Measurements from ENCODE around the gene RNF115.
"Not testable (repeated sequence)": the region's sequence is repeated elsewhere in the genome, so short reads cannot be mapped to it uniquely, and the experiment has no call there.

Gene RNF115

GRCh38 chr1:145730467-145730866 is 93.4 kb downstream of the RNF115 start:
- no peak for DNase-seq

- peak; percentile 78 for DNase-seq
Measured at GRCh38 chr1:145729666-145730436, 94.0 kb downstream of the RNF115 start.

GRCh38 chr1:145729196-145729595 is 94.7 kb downstream of the RNF115 start:
- peak; percentile 42 for DNase-seq

- not testable (repeated sequence) for DNase-seq
Measured at GRCh38 chr1:145726193-145726592, 97.7 kb downstream of the RNF115 start.

GRCh38 chr1:145720878-145721671 is 102.8 kb downstream of the RNF115 start:
- peak; percentile 61 for DNase-seq

GRCh38 chr1:145720556-145720877 is 103.4 kb downstream of the RNF115 start:
- DNase-seq: peak; percentile 84

- DNase-seq: no peak
Measured at GRCh38 chr1:145719230-145720079, 104.4 kb downstream of the RNF115 start, which contains the start of gene CD160. Gene CD160, plus strand, starts transcription at chr1:145719499. Its CDS starts 8,829 bp downstream, at chr1:145728328.

GRCh38 chr1:145718465-145718864 is 105.4 kb downstream of the RNF115 start:
- not testable (repeated sequence) for DNase-seq

GRCh38 chr1:145717833-145718232 is 106.1 kb downstream of the RNF115 start:
- DNase-seq: no peak

- DNase-seq: no peak
Measured at GRCh38 chr1:145716641-145717345, 107.1 kb downstream of the RNF115 start.

- DNase-seq: no peak
Measured at GRCh38 chr1:145714524-145715111, 109.3 kb downstream of the RNF115 start.

- DNase-seq: no peak
Measured at GRCh38 chr1:145711213-145711651, 112.7 kb downstream of the RNF115 start.

- no peak for DNase-seq
Measured at GRCh38 chr1:145710291-145711027, 113.4 kb downstream of the RNF115 start.

- DNase-seq: no peak
Measured at GRCh38 chr1:145708063-145708462, 115.8 kb downstream of the RNF115 start.

- DNase-seq: no peak
Measured at GRCh38 chr1:145707183-145707867, 116.6 kb downstream of the RNF115 start, which contains the start of gene PDZK1. Gene PDZK1, minus strand, starts transcription at chr1:145707368. Its CDS starts 19,347 bp downstream, at chr1:145688021.

GRCh38 chr1:145706086-145706664 is 117.7 kb downstream of the RNF115 start:
- peak; percentile 63 for DNase-seq

GRCh38 chr1:145705622-145706021 is 118.3 kb downstream of the RNF115 start:
- DNase-seq: no peak

GRCh38 chr1:145702826-145703225 is 121.1 kb downstream of the RNF115 start:
- no peak for DNase-seq

- no peak for DNase-seq
Measured at GRCh38 chr1:145702052-145702451, 121.8 kb downstream of the RNF115 start.

Measured in fibroblast of skin of scalp (primary cell).